ENCODE measurements around the gene RNF225.
"Not testable (repeated sequence)": the region's sequence is repeated elsewhere in the genome, so short reads cannot be mapped to it uniquely, and the experiment has no call there.

Gene RNF225

GRCh38 chr19:58387338-58388174 is 7.9 kb upstream of the RNF225 start:
- no peak for DNase-seq

GRCh38 chr19:58388175-58388526 is 7.3 kb upstream of the RNF225 start:
- no peak for DNase-seq

DNA sequence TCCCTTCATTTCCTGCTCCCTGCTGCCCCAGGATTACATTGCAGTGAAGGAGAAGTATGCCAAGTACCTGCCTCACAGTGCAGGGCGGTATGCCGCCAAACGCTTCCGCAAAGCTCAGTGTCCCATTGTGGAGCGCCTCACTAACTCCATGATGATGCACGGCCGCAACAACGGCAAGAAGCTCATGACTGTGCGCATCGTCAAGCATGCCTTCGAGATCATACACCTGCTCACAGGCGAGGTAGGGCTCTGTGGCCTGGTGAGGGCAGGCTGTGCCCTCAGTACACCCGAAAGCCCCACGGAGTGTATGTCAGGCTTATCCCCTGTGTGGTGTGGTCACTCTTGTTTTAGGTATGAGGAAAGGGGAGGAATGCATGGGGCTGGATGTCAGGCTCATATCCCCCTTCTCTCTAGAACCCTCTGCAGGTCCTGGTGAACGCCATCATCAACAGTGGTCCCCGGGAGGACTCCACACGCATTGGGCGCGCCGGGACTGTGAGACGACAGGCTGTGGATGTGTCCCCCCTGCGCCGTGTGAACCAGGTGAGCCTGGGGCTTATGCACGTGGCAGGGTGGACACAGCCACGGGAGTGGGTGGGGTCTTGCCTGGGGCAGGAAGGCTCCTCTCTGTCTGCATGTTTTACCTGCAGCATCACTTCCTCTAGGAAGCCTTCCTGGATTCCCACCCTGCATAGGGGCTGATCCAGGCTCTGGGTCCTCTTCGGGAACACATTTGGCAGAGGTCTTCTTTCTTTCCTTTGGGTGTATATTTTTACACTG is 2.3 kb upstream of the RNF225 start:
- no peak for DNase-seq

- DNase-seq: no peak
Observed at GRCh38 chr19:58393725-58394033, 1.8 kb upstream of the RNF225 start.

- no peak for DNase-seq
Observed at GRCh38 chr19:58394821-58395219, 636 bp upstream of the RNF225 start.

DNA sequence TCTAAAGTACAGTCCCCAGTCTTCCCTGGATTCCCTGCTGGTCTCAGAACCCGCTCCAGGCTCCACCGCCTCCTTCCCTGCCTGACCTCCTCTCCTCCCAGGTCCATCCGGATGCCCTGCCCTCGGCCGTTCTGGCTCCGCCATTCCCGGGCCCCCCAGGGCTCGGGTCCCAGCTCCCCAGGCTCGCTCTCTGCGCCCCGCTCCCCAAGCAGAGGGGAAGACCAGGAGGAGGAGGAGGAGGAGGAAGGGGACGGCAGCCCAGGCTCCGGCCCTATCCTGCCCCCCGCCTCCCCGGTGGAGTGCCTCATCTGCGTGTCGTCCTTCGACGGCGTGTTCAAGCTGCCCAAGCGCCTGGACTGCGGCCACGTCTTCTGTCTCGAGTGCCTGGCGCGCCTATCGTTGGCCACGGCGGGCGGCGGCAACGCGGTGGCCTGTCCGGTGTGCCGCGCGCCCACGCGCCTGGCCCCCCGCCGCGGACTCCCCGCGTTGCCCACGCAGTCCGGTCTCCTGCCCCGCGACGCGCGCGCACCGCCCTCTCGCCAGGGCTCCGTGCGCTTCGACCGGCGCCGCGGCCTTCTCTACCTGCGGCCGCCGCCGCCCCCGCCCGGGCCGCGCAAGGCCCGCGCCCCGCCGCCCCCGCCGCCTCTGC is 647 bp downstream of the RNF225 start:
- DNase-seq: no peak

GRCh38 chr19:58396691-58397532 is 1.5 kb downstream of the RNF225 start:
- no peak for DNase-seq

DNA sequence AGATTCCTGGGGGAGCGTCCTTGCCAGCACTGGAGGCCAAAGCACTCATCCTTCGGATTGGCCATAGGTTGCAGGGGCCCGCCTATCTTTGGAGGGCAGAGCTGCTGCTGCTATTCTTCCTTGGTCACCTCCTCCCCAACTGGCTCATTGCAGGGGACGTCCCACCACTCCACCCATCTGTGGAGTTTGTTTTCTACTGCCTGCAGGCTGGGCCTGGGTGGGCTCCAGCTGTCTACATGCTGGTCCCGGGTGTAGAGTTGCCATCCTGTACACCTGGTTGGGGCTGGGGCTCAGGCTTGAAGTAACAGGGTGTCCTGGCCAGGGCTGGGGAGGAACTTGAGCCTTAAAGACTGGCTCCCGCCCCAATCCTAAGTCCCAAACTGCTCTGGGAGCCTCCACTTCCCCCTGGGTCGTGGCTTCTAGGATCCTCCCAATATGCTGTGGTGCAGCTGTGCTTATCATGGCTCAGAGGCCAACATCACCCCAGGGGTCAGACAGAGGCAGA is 2.1 kb downstream of the RNF225 start:
- DNase-seq: no peak

GRCh38 chr19:58398087-58398486 is 2.6 kb downstream of the RNF225 start:
- DNase-seq: no peak

- DNase-seq: no peak
Observed at GRCh38 chr19:58398545-58398944, 3.1 kb downstream of the RNF225 start.

GRCh38 chr19:58399903-58400302 is 4.4 kb downstream of the RNF225 start:
- DNase-seq: no peak

DNA sequence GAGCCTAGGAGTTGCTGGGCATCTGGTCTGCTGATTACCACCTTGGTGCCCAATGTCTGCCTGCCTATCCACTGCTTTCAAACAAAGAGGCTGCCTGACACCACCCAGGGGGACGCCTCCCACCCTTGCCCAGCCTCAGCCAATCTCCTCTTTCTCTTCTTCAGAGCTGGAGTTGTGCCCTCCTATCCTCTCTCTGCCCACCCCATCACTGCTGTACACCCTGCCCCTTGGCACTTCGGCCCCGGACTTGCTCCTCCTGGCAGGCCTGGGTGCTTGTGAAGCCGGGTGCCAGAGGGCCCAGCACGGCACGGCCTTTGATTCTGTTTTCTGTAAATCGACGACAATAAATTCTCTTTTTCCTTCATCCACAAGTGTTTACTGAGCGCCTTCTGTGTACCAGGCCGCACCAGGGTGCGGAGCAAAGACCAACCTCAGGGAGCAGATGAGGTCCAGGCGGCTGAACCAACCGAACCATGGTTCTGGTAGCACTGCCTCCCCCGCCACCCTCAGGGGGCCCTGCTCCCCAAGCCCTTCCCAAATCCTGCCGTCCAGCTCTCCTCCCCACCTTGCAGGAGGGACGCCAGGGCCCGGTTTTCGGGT is 5.0 kb downstream of the RNF225 start:
- no peak for DNase-seq

DNA sequence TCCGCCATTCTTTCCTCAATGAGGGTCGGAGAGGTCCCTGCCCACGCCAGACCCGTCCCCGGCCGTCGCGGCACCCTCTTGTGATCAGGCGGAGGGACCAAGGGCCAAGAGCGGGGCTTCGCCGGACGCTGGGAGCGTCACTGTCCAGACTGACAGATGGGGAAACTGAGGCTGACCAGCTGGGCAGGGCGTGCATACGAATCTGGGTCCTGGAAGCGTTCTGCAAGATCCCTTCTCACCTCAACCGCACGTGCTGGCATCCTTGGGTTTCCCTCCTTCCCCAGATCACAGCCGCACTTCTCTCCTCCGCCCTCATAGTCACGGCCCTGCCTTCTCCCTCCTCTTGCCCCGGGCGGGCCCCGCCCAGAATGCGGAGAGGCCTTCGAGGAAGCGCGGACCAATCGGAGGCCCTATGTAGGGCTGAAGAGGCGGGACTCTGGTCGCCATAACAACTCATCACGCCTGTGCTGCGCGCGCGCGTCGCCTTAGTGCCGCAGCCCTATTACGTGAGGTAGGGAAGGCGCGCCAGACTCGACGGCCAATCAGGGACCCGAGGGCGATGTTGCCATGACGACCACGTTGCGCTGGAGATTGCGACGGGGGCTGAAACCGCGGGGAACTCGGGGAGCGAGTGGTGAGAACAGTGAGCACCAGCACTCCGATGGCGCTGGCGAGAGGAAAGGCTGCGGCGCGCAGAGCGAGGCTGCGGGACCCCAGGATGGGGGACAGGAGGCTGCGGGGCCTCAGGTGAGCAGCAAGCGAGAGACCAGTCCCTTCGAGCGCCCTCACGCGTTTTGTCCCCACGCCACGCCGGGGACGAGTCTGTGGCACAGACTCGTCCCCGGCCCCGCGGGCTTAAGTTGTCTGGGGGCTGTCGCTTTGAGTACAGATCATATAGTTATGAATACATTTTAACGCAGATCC is 5.7 kb downstream of the RNF225 start:
- peak; percentile 98 for DNase-seq

GRCh38 chr19:58401840-58402421 is 6.5 kb downstream of the RNF225 start:
- DNase-seq: no peak

GRCh38 chr19:58403920-58404478 is 8.5 kb downstream of the RNF225 start:
- not testable (repeated sequence) for DNase-seq

GRCh38 chr19:58406818-58407657 is 11.6 kb downstream of the RNF225 start:
- DNase-seq: no peak

DNA sequence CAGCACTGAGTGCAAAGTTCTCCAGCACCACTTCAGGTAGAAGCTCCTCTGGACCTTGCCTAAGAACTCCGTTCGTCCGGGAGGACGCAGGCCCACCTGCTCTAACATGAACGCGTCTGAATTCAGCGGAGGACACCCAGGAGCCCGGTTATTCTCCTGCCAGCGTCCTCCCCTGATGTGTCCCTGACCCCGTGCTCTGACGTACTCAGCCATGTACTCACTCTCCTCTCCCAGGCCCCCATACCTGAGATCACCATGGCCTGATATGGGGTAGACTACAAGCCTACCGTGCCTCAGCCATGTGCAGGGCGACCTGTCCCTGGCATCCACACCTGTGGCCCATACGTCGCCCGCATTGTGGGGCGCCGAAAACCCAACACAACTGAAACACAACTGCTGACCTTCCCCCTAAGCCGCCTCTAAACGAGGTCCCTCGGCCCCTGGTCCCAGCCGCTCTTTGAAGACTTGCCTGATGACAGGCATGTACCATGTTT is 12.2 kb downstream of the RNF225 start:
- DNase-seq: peak; percentile 18

GRCh38 chr19:58408152-58409009 is 12.9 kb downstream of the RNF225 start, which contains the start of gene ZNF584:
Gene ZNF584, plus strand, starts transcription at chr19:58408649. Its CDS starts 499 bp downstream, at chr19:58409148.
- peak; percentile 93 for DNase-seq
